Hematopoietic multipotent progenitor cell treated with erythropoietin and hydrocortisone succinate and interleukin-3 and kit ligand, for 6 days (in vitro differentiated cells): Measurements from ENCODE around the gene HOXA3.

Experiments
- DNase-seq: peaks from one replicate; pipeline ENCODE4 v3.0.0-alpha.2; 2015

Gene HOXA3

DNA sequence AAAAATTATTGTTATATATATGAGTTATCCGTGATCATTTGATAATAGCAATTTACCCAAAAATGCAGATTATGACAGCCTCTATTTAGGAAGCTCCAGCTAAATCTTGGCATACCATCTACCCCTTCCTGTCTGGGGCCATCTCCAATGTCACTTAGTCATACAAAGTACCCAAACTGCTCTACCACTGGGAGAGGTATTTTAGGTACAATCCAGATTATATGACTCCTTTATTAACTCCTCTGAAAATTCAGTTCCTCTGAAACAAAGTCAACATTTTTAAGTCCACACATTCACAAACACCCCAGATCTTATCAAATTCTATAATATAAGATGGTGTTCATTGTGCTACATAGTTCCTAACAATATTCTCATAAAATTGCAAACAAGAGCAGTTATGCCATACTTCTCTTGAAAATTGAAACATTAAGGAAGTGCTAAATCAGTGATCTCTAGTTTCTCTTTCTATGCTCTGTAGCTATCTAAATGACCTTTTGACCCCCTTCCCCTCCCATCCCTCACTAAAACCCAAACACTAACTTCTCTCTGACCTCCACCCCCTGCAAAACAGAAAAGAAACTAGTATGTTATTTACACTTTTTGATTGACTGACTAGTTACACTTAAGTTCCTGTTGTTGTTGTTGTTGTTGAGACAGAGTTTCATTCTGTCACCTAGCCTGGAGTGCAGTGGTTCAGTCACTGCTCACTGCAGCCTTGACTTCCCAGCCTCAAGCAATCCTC, 73.0 kb downstream of the HOXA3 start:
- DNase-seq: no peak

DNA sequence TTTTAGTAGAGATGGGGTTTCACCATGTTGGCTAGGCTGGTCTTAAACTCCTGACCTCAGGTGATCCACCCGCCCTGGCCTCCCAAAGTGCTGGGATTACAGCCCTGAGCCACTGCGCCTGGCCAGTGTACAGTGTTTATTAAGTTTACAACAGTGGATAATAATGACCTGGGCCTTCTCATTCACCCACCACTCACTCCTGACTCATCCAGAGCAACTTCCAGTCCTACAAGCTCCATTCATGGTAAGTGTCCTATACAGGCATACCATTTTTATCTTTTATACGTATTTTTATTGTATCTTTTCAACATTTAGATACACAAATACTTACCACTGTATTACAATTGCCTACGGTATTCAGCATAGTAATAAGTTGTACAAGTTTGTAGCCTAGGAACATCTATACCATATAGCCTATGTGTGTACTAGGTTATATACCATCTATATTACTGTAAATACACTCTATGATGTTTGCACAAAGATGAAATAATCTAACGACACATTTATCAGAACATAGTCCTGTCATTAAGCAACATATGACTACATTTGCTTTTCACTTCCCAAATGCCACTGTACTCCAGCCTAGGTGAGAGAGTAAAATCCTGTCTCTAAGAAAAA, 73.7 kb downstream of the HOXA3 start:
- DNase-seq: no peak

DNA sequence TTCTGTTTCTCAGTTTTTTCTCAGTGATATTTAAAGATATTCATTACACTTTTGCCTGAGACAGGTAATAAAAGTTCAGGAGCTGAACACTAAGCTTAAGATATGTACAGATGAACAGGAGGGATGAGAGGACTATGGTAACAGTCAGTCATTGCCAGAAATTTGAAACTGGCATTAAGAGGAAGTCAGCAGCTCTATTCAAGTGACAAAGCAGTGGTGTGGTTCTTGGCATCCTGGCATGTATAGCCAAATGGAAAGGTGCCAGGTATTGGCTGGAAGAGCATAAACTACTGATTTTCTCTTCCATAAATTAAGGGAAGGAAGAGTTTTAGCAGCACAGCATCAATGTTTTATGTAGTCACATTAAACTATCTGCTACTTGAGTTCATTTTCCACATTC, 79.3 kb downstream of the HOXA3 start:
- DNase-seq: peak; percentile 23

DNA sequence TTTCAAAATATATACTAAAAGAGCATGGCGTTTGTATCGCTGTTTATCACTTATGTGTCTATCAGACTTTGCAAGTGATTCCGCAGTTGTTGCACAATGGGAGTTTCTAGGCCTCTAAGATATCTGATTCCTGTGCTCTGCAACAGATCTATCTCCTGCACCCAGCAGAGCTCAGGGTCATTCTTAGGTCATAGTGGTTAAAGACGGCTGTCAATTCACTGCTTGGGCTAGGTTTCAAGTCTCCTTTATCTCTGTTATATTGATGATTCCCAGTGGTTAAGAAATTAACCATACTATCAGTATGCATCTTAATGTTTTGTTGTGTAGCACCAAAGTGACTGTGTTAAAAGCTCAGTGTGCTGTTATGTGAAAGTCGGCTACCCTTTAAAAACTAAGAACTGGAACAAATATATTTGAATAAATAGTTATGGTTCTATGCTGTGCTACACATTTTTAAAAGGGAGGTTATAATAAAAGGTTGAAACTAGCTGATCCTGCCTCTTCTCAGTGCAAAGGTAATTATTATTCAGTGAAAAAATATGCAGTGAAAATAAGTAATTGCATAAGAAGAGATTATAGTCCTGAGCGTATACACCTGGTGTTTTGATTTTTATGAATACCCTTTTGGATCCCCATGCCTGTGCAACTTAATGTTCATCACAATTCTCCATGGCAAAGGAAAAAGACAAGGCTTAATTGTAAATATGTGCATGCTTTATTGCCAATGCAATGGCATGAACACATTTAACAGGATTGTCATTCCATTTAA, 80.6 kb downstream of the HOXA3 start:
- peak; percentile 86 for DNase-seq

DNA sequence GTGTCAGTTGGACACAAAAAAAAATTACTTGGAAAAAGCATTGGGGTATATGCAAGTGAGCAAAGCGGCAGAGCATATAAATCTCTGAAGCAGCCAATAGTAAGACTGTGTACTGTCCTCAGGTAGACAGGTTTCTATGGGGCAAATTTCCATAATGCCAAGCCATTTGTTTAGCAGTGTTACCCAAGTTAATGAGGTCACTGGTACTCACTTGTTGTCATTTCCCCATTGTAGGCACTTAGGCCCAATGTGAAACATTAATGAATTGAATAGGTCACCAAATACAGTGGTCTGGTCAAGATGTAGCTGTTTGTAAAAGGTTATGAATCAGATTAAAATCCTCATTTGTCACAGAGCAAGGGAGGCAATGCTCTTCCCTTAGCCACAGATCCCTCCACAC, 84.1 kb downstream of the HOXA3 start:
- no peak for DNase-seq

DNA sequence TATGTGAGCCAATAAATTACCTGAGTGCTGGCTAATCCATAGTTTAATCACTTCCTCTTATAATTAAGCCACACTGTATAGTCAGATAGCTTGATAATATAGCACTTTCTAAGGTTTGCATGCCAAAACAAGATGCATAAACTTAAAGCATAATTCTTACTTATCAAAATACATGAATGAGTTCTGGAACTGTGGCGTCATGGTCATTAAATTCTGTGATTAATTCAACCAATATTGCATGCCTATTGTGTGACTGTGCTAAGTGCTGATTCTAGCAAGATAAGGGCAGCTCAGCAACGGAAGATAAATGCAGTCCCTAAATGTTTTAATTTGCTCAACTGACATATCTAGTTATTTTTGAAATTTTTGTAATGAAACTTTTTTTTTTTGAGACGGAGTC, 86.2 kb downstream of the HOXA3 start:
- DNase-seq: no peak

DNA sequence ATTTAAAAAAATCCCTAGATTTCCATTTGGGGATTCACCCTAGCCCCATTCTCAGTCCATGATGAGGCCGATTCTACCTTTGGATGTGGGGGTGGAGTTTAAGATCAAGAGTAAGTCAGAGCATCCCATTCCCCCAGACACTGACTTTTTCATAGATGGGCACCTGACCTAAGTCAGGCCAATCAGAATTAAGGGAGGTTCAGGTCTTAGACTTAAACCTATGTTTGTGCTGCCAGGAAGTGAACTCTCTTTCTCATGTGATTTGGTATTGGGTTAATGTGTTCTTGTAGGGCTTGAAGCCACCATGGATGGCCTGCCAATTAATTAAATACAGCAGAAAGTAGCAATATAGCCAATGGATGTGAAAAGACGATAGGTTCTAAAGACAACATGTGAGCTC, 86.7 kb downstream of the HOXA3 start:
- no peak for DNase-seq

DNA sequence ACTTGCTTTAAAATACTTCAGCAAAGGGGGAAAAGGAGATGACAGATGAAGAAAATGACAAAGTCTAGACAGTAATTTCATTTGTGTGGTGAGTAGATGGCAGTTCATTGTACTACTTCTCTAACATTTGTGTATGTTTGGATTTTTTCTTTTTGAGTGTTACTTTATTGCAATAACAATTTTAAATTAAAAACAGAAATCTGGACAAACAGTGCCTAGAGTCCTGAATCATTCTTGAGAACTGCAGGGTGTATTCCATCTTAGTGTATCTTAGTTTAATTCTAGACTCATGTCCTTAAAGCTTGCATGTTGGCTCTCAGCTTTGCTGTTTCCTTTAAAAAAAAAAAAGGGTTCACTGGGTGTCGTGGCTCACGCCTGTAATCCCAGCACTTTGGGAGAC, 87.7 kb downstream of the HOXA3 start:
- no peak for DNase-seq

DNA sequence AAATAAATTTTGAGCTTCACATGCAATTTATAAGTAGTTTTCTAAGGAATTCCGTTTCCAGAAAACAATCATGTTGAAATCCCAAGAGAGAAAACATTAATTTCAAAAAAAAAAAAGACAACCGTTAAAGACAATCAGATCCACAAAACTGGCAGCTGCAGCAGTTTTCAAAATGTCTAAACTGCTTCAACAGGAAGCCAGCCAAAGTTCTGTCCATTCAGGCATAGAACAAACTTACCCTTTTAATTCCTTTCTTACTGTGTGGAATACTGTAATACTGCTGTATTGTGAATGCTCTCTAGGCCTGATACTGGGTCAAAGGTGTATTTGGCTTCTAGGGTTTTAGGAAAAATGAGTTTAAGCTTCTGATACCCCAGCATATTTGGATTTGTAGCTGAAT, 88.2 kb downstream of the HOXA3 start:
- no peak for DNase-seq

DNA sequence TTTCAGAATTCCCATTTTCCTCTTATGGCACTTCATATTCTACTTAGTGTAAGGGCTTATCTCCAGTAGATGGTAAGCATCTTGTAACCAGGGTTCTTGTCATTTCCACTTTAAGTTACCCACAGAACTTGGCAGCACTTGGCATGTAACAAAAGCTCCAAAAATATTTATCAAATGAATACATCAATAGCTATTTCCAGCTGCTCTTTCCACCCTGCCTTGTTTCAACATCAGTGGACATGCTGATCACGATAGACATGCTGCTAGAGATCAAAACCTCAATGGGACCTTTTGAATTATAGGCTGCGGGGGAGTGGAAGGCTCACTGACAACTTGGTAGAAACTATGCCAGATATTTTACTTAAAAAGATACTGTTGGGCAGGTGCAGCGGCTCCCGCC, 89.4 kb downstream of the HOXA3 start:
- no peak for DNase-seq
